Measurements from ENCODE around the gene SCART1.
"Not testable (repeated sequence)": the region's sequence is repeated elsewhere in the genome, so short reads cannot be mapped to it uniquely, and the experiment has no call there.

The SCART1 gene

GRCh38 chr10:133488354-133488753 lies 34.6 kb downstream of the SCART1 start:
- H3K4me1 ChIP-seq (ENCODE audit: insufficient read depth, low read length) = no peaks in the 10 kb centered on the region
- H3K4me3 ChIP-seq (ENCODE audit: low read length) = no peak overlapping the region; the same call in 1 of the 2 replicates
- H3K27ac ChIP-seq (ENCODE audit: low read length) = no peak overlapping the region
- peaks cover 84% of the 10 kb centered on the region for H3K9me3 ChIP-seq (ENCODE audit: insufficient read depth, low read depth, low read length)
- H3K9ac ChIP-seq (ENCODE audit: low read depth, low read length) = no peak overlapping the region
- no peaks in the 10 kb centered on the region for H3K27me3 ChIP-seq (ENCODE audit: insufficient read depth, low read length)
- no peaks in the 10 kb centered on the region for H3K36me3 ChIP-seq (ENCODE audit: insufficient read depth, low read depth, low read length)

- no peaks in the 10 kb centered on the region for H3K27me3 ChIP-seq (ENCODE audit: insufficient read depth, low read length)
- peaks cover 83% of the 10 kb centered on the region for H3K9me3 ChIP-seq (ENCODE audit: insufficient read depth, low read depth, low read length)
- H3K9ac ChIP-seq (ENCODE audit: low read depth, low read length) = no peak overlapping the region
- no peaks in the 10 kb centered on the region for H3K4me1 ChIP-seq (ENCODE audit: insufficient read depth, low read length)
- no peaks in the 10 kb centered on the region for H3K36me3 ChIP-seq (ENCODE audit: insufficient read depth, low read depth, low read length)
- H3K27ac ChIP-seq (ENCODE audit: low read length) = no peak overlapping the region
- H3K4me3 ChIP-seq (ENCODE audit: low read length) = no peak overlapping the region
These were observed 36.3 kb downstream of the SCART1 start for GRCh38 chr10:133489816-133490588.

GRCh38 chr10:133493562-133493961 lies 39.8 kb downstream of the SCART1 start:
- not testable (repeated sequence) for H3K4me3 ChIP-seq (ENCODE audit: low read length); H3K9ac ChIP-seq (ENCODE audit: low read depth, low read length)
- H3K9me3 ChIP-seq (ENCODE audit: insufficient read depth, low read depth, low read length) = peaks cover 81% of the 10 kb centered on the region

GRCh38 chr10:133497363-133497762 lies 43.6 kb downstream of the SCART1 start:
- H3K9me3 ChIP-seq (ENCODE audit: insufficient read depth, low read depth, low read length) = peaks cover 84% of the 10 kb centered on the region
- not testable (repeated sequence) for H3K36me3 ChIP-seq (ENCODE audit: insufficient read depth, low read depth, low read length)

More at GRCh38 chr10:133493562-133493961, 39.8 kb downstream of the SCART1 start:
- not testable (repeated sequence) for H3K4me1 ChIP-seq (ENCODE audit: insufficient read depth, low read length); H3K36me3 ChIP-seq (ENCODE audit: insufficient read depth, low read depth, low read length); H3K27ac ChIP-seq (ENCODE audit: low read length); H3K27me3 ChIP-seq (ENCODE audit: insufficient read depth, low read length)

GRCh38 chr10:133499176-133499575 lies 45.4 kb downstream of the SCART1 start:
- peaks cover 77% of the 10 kb centered on the region for H3K9me3 ChIP-seq (ENCODE audit: insufficient read depth, low read depth, low read length)
- not testable (repeated sequence) for H3K27me3 ChIP-seq (ENCODE audit: insufficient read depth, low read length); H3K27ac ChIP-seq (ENCODE audit: low read length); H3K36me3 ChIP-seq (ENCODE audit: insufficient read depth, low read depth, low read length); H3K9ac ChIP-seq (ENCODE audit: low read depth, low read length); H3K4me3 ChIP-seq (ENCODE audit: low read length); H3K4me1 ChIP-seq (ENCODE audit: insufficient read depth, low read length)

More at GRCh38 chr10:133497363-133497762, 43.6 kb downstream of the SCART1 start:
- not testable (repeated sequence) for H3K4me1 ChIP-seq (ENCODE audit: insufficient read depth, low read length); H3K4me3 ChIP-seq (ENCODE audit: low read length); H3K9ac ChIP-seq (ENCODE audit: low read depth, low read length); H3K27ac ChIP-seq (ENCODE audit: low read length); H3K27me3 ChIP-seq (ENCODE audit: insufficient read depth, low read length)

GRCh38 chr10:133500897-133501296 lies 47.2 kb downstream of the SCART1 start:
- H3K4me1 ChIP-seq (ENCODE audit: insufficient read depth, low read length); H3K27me3 ChIP-seq (ENCODE audit: insufficient read depth, low read length); H3K4me3 ChIP-seq (ENCODE audit: low read length); H3K27ac ChIP-seq (ENCODE audit: low read length); H3K36me3 ChIP-seq (ENCODE audit: insufficient read depth, low read depth, low read length); H3K9ac ChIP-seq (ENCODE audit: low read depth, low read length): not testable (repeated sequence)
- H3K9me3 ChIP-seq (ENCODE audit: insufficient read depth, low read depth, low read length) = peaks cover 63% of the 10 kb centered on the region

- Histone ChIP-seq H3K4me1 (ENCODE audit: insufficient read depth, low read length) (no peaks in the 10 kb centered on the region), H3K27me3 (ENCODE audit: insufficient read depth, low read length) (no peaks in the 10 kb centered on the region), H3K9me3 (ENCODE audit: insufficient read depth, low read depth, low read length) (peaks cover 83% of the 10 kb centered on the region), H3K27ac (ENCODE audit: low read length) (no peak overlapping the region), H3K9ac (ENCODE audit: low read depth, low read length) (no peak overlapping the region), H3K36me3 (ENCODE audit: insufficient read depth, low read depth, low read length) (no peaks in the 10 kb centered on the region), H3K4me3 (ENCODE audit: low read length) (no peak overlapping the region)
These were observed 56.0 kb downstream of the SCART1 start for GRCh38 chr10:133509700-133510099.

GRCh38 chr10:133511408-133511807 lies 57.7 kb downstream of the SCART1 start:
- Histone ChIP-seq H3K9ac (ENCODE audit: low read depth, low read length) (no peak overlapping the region), H3K27me3 (ENCODE audit: insufficient read depth, low read length) (no peaks in the 10 kb centered on the region), H3K27ac (ENCODE audit: low read length) (no peak overlapping the region), H3K36me3 (ENCODE audit: insufficient read depth, low read depth, low read length) (no peaks in the 10 kb centered on the region), H3K9me3 (ENCODE audit: insufficient read depth, low read depth, low read length) (peaks cover 96% of the 10 kb centered on the region), H3K4me1 (ENCODE audit: insufficient read depth, low read length) (no peaks in the 10 kb centered on the region), H3K4me3 (ENCODE audit: low read length) (no peak overlapping the region)

GRCh38 chr10:133511907-133512528 lies 58.3 kb downstream of the SCART1 start:
- Histone ChIP-seq H3K27me3 (ENCODE audit: insufficient read depth, low read length) (no peaks in the 10 kb centered on the region), H3K9me3 (ENCODE audit: insufficient read depth, low read depth, low read length) (peaks cover 96% of the 10 kb centered on the region), H3K27ac (ENCODE audit: low read length) (no peak overlapping the region), H3K36me3 (ENCODE audit: insufficient read depth, low read depth, low read length) (no peaks in the 10 kb centered on the region), H3K9ac (ENCODE audit: low read depth, low read length) (no peak overlapping the region), H3K4me3 (ENCODE audit: low read length) (no peak overlapping the region), H3K4me1 (ENCODE audit: insufficient read depth, low read length) (no peaks in the 10 kb centered on the region)

- Histone ChIP-seq H3K4me3 (ENCODE audit: low read length) (no peak overlapping the region), H3K9ac (ENCODE audit: low read depth, low read length) (no peak overlapping the region), H3K4me1 (ENCODE audit: insufficient read depth, low read length) (no peaks in the 10 kb centered on the region), H3K36me3 (ENCODE audit: insufficient read depth, low read depth, low read length) (no peaks in the 10 kb centered on the region), H3K9me3 (ENCODE audit: insufficient read depth, low read depth, low read length) (peaks cover 99% of the 10 kb centered on the region), H3K27me3 (ENCODE audit: insufficient read depth, low read length) (no peaks in the 10 kb centered on the region), H3K27ac (ENCODE audit: low read length) (no peak overlapping the region)
These were observed 61.7 kb downstream of the SCART1 start for GRCh38 chr10:133515471-133515870.

GRCh38 chr10:133516057-133516456 lies 62.3 kb downstream of the SCART1 start:
- Histone ChIP-seq H3K9me3 (ENCODE audit: insufficient read depth, low read depth, low read length) (peaks cover 99% of the 10 kb centered on the region), H3K4me3 (ENCODE audit: low read length) (no peak overlapping the region)

GRCh38 chr10:133518517-133518916 lies 64.8 kb downstream of the SCART1 start:
- H3K4me1 ChIP-seq (ENCODE audit: insufficient read depth, low read length); H3K36me3 ChIP-seq (ENCODE audit: insufficient read depth, low read depth, low read length); H3K27ac ChIP-seq (ENCODE audit: low read length); H3K9ac ChIP-seq (ENCODE audit: low read depth, low read length); H3K27me3 ChIP-seq (ENCODE audit: insufficient read depth, low read length); H3K4me3 ChIP-seq (ENCODE audit: low read length): not testable (repeated sequence)
- H3K9me3 ChIP-seq (ENCODE audit: insufficient read depth, low read depth, low read length) = peaks cover 96% of the 10 kb centered on the region

More at GRCh38 chr10:133516057-133516456, 62.3 kb downstream of the SCART1 start:
- H3K27ac ChIP-seq (ENCODE audit: low read length) = no peak overlapping the region
- H3K36me3 ChIP-seq (ENCODE audit: insufficient read depth, low read depth, low read length) = no peaks in the 10 kb centered on the region
- H3K9ac ChIP-seq (ENCODE audit: low read depth, low read length) = no peak overlapping the region
- H3K27me3 ChIP-seq (ENCODE audit: insufficient read depth, low read length) = no peaks in the 10 kb centered on the region
- no peaks in the 10 kb centered on the region for H3K4me1 ChIP-seq (ENCODE audit: insufficient read depth, low read length)
